WTC11 (cell line): ENCODE results near the gene BRS3.

Experiments used
- CREM ChIP-seq: sonication (generic); formaldehyde crosslinking; IDR thresholded peaks from 2 replicates; pipeline ENCODE4 v1.8.1; 2022; ENCODE audit warnings: mild to moderate bottlenecking, missing genetic modification reagents, moderate library complexity
- CTCF ChIP-seq: fragments of 200-600 bp; IDR thresholded peaks from 2 replicates; pipeline ENCODE4 v1.8.0; 2022; ENCODE audit warnings: antibody characterized with exemption

GRCh38 chrX:136464589-136464988, 23.2 kb upstream of the BRS3 start:
- TF ChIP-seq CTCF (no peak), CREM (CRISPR knock-in tag) (no peak)
